Peyer's patch (tissue), 4 donors: ENCODE measurements around the gene ADK.

ENCODE experiments used
- CTCF ChIP-seq, 6 experiments: fragments of 450-650 bp in 4 of 6; fragments of 200-600 bp in 2 of 6; sonication (generic) in 1 of 6; IDR thresholded peaks; one replicate each; pipeline ENCODE4 v1.5.1; 2017 to 2019; ENCODE audit warnings: antibody characterized with exemption in 6 of 6, mild to moderate bottlenecking in 3 of 6, moderate library complexity in 1 of 6
- POLR2A ChIP-seq, 2 donors: fragments of 450-650 bp; IDR thresholded peaks; one replicate each; pipeline ENCODE4 v1.5.1; 2017; ENCODE audit warnings: antibody characterized with exemption in 2 of 2, mild to moderate bottlenecking in 2 of 2, moderate library complexity in 2 of 2

GRCh38 chr10:74645692-74646091 lies 494.7 kb downstream of the ADK start:
- TF ChIP-seq CTCF (IDR thresholded peaks at IDR 0.05) (no peak), POLR2A (IDR thresholded peaks at IDR 0.05) (no peak)
